A673 (cell line): ENCODE data around the gene RAB37. TPM values are rescaled to one million over a fixed set of nuclear protein-coding genes. Genes with fewer than 3 reads are reported as not detected.

Experiments
- BruUV-seq: library from RNA; stranded (reverse); fragments of 400-500 nt; replicated peaks from 2 replicates; lab custom pipeline; 2021; lab: Mats Ljungman, UMichigan
- CTCF ChIA-PET: fragments of 300-600 bp; sonication (Branson Sonifier 250); formaldehyde crosslinking; loops from one replicate; lab custom pipeline; 2022; ENCODE audit warnings: antibody characterized with exemption; lab: Charles Lee
- POLR2A ChIA-PET: fragments of 300-600 bp; sonication (Branson Sonifier 250); formaldehyde crosslinking; loops from one replicate; lab custom pipeline; 2022; ENCODE audit warnings: antibody characterized with exemption; ENCODE audit not compliant: low non-redundant PET; lab: Charles Lee
- DNase-seq: peaks from one replicate; pipeline ENCODE4 v3.0.0-alpha.2; 2015; ENCODE audit warnings: low spot score
- H3K27ac ChIP-seq: fragments of 200-600 bp; sonication (generic); 2 replicates; pipeline ENCODE4 v1.5.1; 2016; ENCODE audit warnings: mixed run types, low read depth, mild to moderate bottlenecking, mixed read lengths, antibody characterized with exemption, low read length; ENCODE audit not compliant: poor library complexity, severe bottlenecking
- H3K27me3 ChIP-seq: fragments of 200-600 bp; sonication (generic); replicated peaks from 2 replicates; pipeline ENCODE4 v1.6.1; 2017; ENCODE audit warnings: mixed run types, low read depth, mild to moderate bottlenecking, mixed read lengths, antibody characterized with exemption, low read length; ENCODE audit not compliant: insufficient read depth, poor library complexity
- H3K36me3 ChIP-seq: fragments of 200-600 bp; sonication (generic); 2 replicates; pipeline ENCODE4 v1.6.1; 2016; ENCODE audit warnings: mixed run types, mild to moderate bottlenecking, mixed read lengths, antibody characterized with exemption, low read length; ENCODE audit not compliant: insufficient read depth, poor library complexity, severe bottlenecking
- H3K4me1 ChIP-seq: fragments of 200-600 bp; sonication (generic); 2 replicates; pipeline ENCODE4 v1.6.1; 2017; ENCODE audit warnings: mixed run types, mild to moderate bottlenecking, mixed read lengths, antibody characterized with exemption, low read length; ENCODE audit not compliant: insufficient read depth, poor library complexity, severe bottlenecking
- H3K4me3 ChIP-seq: fragments of 200-600 bp; sonication (generic); 2 replicates; pipeline ENCODE4 v1.5.1; 2016; ENCODE audit warnings: low read depth, mixed run types, mild to moderate bottlenecking, mixed read lengths, low read length; ENCODE audit not compliant: poor library complexity, severe bottlenecking
- H3K9me3 ChIP-seq: fragments of 200-600 bp; sonication (generic); 2 replicates; pipeline ENCODE4 v1.6.1; 2016; ENCODE audit warnings: mixed run types, low read depth, mild to moderate bottlenecking, mixed read lengths, antibody characterized with exemption, low read length; ENCODE audit not compliant: poor library complexity, severe bottlenecking
- EZH2 ChIP-seq: fragments of 200-600 bp; sonication (generic); IDR thresholded peaks from 2 replicates; pipeline ENCODE4 v1.6.1; 2017; ENCODE audit warnings: borderline replicate concordance, low read depth, mild to moderate bottlenecking, mixed read lengths, antibody characterized with exemption, low read length; ENCODE audit not compliant: poor library complexity, severe bottlenecking
- intact Hi-C: fragments of 100-400 bp; cut with micrococcal nuclease; formaldehyde crosslinking; loops from one replicate; pipeline ENCODE4 v1.10.0; 2022; ENCODE audit not compliant: unreplicated experiment
- total RNA-seq: library from RNA; stranded (reverse); gene quantifications from 2 replicates; pipeline ENCODE4 v1.2.3, GENCODE V29; 2021
- TF ChIP-seq, protein P1 (sequence below): fragments of 300-800, 200-600 bp; sonication (generic); conservative IDR thresholded peaks from 2 replicates; pipeline ENCODE4 v1.5.1; 2017; ENCODE audit warnings: low read depth, mild to moderate bottlenecking, antibody characterized with exemption, low read length, moderate library complexity, mixed read lengths

The RAB37 gene
- total RNA-seq, 1 experiment from 2014 or later: not detected

DNA sequence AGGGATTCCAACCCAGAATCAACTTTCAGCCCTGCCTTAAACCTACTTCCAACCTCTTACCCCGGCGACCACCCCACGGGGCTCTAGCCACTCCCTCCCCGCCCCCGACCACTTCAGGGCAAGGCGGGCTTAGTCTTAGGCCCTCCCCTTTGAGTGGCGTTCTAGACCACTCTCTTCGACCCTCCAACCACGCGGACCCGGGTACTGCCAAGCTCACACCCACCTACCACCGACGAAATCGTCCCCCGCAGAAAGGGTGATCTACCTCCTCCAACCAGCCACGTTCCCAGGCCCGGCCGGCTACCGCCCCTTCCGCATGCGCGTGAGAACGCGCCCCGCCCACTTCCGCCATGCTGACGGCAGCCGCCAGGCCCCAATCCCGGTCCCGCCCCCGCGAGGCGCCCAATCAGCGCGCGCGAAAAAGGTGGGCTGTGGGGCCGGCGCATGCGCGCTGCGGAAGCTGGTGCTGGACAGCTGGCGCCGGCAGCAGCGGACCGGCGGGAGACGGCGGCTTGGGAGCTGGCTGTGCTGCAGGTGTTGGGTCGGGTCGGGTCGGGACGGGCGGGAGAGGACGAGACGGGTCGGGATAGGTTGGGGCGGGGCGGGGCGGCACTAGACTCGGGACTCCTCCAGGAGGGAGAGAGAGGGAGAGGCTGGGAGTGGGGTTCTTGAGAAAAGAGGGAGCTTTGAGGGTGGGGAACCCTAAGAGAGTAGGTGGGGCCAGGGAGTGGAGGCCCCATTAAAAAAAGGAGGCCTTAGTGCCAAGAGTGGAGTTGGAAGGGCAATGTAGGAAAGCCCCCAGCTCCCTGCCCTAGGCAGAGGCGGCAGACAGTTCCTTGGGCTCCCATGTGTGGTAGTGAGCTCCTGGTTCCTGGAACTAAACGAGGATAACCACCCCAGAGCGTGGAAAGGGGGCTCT lies 39.2 kb downstream of the RAB37 start, which contains the start of gene NAT9:
Gene NAT9, minus strand, starts transcription at position 302 of the 919 bp plus-strand sequence. CDS start 647 bp downstream, outside the sequence.
- TF ChIP-seq EZH2: no peak
- TF ChIP-seq, protein P1, sequence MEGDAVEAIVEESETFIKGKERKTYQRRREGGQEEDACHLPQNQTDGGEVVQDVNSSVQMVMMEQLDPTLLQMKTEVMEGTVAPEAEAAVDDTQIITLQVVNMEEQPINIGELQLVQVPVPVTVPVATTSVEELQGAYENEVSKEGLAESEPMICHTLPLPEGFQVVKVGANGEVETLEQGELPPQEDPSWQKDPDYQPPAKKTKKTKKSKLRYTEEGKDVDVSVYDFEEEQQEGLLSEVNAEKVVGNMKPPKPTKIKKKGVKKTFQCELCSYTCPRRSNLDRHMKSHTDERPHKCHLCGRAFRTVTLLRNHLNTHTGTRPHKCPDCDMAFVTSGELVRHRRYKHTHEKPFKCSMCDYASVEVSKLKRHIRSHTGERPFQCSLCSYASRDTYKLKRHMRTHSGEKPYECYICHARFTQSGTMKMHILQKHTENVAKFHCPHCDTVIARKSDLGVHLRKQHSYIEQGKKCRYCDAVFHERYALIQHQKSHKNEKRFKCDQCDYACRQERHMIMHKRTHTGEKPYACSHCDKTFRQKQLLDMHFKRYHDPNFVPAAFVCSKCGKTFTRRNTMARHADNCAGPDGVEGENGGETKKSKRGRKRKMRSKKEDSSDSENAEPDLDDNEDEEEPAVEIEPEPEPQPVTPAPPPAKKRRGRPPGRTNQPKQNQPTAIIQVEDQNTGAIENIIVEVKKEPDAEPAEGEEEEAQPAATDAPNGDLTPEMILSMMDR: no peak
- no peaks in the 10 kb centered on the region for H3K9me3 ChIP-seq
- intact Hi-C loops: loop anchor here (5.0 kb wide), 1 partner anchor 34 kb away; no protein-coding TSS in a partner anchor

DNA sequence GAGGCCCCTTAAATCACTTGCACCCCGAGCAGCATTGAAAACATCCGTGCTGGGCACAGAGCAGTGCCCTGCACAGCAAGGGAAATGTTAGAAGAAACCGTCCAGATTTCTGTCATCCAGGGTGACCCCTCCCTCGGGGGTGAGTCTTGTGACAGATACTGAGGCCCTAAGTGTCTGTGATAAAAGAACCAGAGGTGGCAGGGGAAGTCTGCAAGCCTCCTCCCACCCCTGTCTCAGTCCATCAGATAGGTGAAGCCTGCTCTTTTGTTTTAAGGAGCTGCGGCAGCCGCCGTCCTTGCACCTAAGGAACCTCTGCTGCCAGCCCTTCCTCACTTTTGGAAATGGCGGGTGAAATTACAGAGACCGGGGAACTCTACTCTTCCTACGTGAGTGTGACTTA lies 39.9 kb downstream of the RAB37 start:
- POLR2A ChIA-PET: no interaction called here

More for the DNA sequence above, 39.2 kb downstream of the RAB37 start, which contains the start of gene NAT9:
- peak within 1 kb of the TSS; percentile 92 for H3K4me3 ChIP-seq
- no TSS peak for BruUV-seq
- ChIA-PET CTCF (interaction anchor here (0.6 to 1.5 kb wide), 8 partner anchors 16 to 86 kb away, joined by 3 to 10 read pairs (median 4); partner anchors contain the start of gene GRIN2C), POLR2A (interaction anchor here (0.6 kb wide), 1 partner anchor 994 kb away, joined by 3 read pairs; no protein-coding TSS in a partner anchor)
- H3K27me3 ChIP-seq: no peaks in the 10 kb centered on the region
- peak; percentile 98 for DNase-seq
- H3K36me3 ChIP-seq: peaks cover 21% of the 10 kb centered on the region
- H3K4me1 ChIP-seq: no peaks in the 10 kb centered on the region
- peak within 1 kb of the TSS; percentile 90 for H3K27ac ChIP-seq

More for the DNA sequence above, 39.9 kb downstream of the RAB37 start:
- no peaks in the 10 kb centered on the region for H3K27me3 ChIP-seq
- intact Hi-C loops: loop anchor here (5.0 kb wide), 1 partner anchor 35 kb away; no protein-coding TSS in a partner anchor
- DNase-seq: no peak
- CTCF ChIA-PET: interaction anchor here (0.6 to 1.5 kb wide), 6 partner anchors 17 to 85 kb away, joined by 3 to 9 read pairs (median 4); partner anchors contain the start of gene GRIN2C
- H3K9me3 ChIP-seq: no peaks in the 10 kb centered on the region
- peak overlapping the region; percentile 90 for H3K27ac ChIP-seq
- no peak for TF ChIP-seq EZH2
- TF ChIP-seq, protein P1: no peak
- BruUV-seq: no TSS peak
- peak overlapping the region; percentile 92 for H3K4me3 ChIP-seq
- H3K36me3 ChIP-seq: peaks cover 15% of the 10 kb centered on the region
- H3K4me1 ChIP-seq: no peaks in the 10 kb centered on the region
